K562 (cell line): ENCODE measurements around the gene ADAM10.

Experiments used
- EGR1 ChIP-seq: fragments of 450-650 bp; conservative IDR thresholded peaks from 2 replicates; pipeline ENCODE4 v1.6.1; 2017; ENCODE audit warnings: mild to moderate bottlenecking
- KLF13 ChIP-seq: fragments of 450-650 bp; IDR thresholded peaks from 2 replicates; pipeline ENCODE4 v1.6.1; 2016; ENCODE audit warnings: missing genetic modification characterization, low read depth, mild to moderate bottlenecking, missing compliant biosample characterization, moderate library complexity, borderline replicate concordance
- POLR2A ChIP-seq: fragments of 450-650 bp; conservative IDR thresholded peaks from 2 replicates; pipeline ENCODE4 v1.6.1; 2016
- TAF7 ChIP-seq: fragments of 450-650 bp; IDR thresholded peaks from 2 replicates; pipeline ENCODE4 v1.6.1; 2016; ENCODE audit warnings: missing genetic modification characterization, missing compliant biosample characterization
- TCF7 ChIP-seq: sonication (generic); IDR thresholded peaks from 2 replicates; pipeline ENCODE4 v1.6.1; 2016; ENCODE audit warnings: antibody characterized with exemption, borderline replicate concordance
- TEAD4 ChIP-seq, 2 experiments: sonication (generic) in 1 of 2; formaldehyde crosslinking in 1 of 2; IDR thresholded peaks; 2 replicates each; pipeline versions ENCODE4 v1.6.1 to v1.8.0; 2012 to 2022; ENCODE audit warnings: borderline replicate concordance in 1 of 2, inconsistent platforms in 1 of 2, low read length in 1 of 2, mild to moderate bottlenecking in 1 of 2, missing genetic modification reagents in 1 of 2
- ZNF274 ChIP-seq: IDR thresholded peaks from 2 replicates; pipeline ENCODE4 v1.6.1; 2011; ENCODE audit warnings: low read depth, mild to moderate bottlenecking, low read length, moderate library complexity, borderline replicate concordance
- TF ChIP-seq, protein P1 (sequence below): fragments of 450-650 bp; IDR thresholded peaks from 2 replicates; pipeline ENCODE4 v1.6.1; 2016; ENCODE audit warnings: borderline replicate concordance
- TF ChIP-seq, protein P2 (sequence below), 2 experiments: fragments of 450-650 bp in 1 of 2; sonication (generic) in 1 of 2; formaldehyde crosslinking in 1 of 2; IDR thresholded peaks in 1 of 2; conservative IDR thresholded peaks in 1 of 2; 2 replicates each; pipeline versions ENCODE4 v1.6.1 to v1.8.1; 2016 to 2023; ENCODE audit warnings: mild to moderate bottlenecking in 2 of 2, moderate library complexity in 2 of 2, inconsistent platforms in 1 of 2, missing genetic modification reagents in 1 of 2
- TF ChIP-seq, protein P3 (sequence below): fragments of 250-450 bp; sonication (Bioruptor Pico); IDR thresholded peaks from 2 replicates; pipeline ENCODE4 v1.4.0; 2020
- TF ChIP-seq, protein P4 (sequence below), 3 experiments: IDR thresholded peaks in 2 of 3; conservative IDR thresholded peaks in 1 of 3; 2 replicates each; pipeline ENCODE4 v1.5.1; 2011 to 2012; ENCODE audit warnings: low read length in 3 of 3, mild to moderate bottlenecking in 3 of 3, control low read depth in 2 of 3, improper control_type of control experiment in 1 of 3, inconsistent platforms in 1 of 3, low read depth in 1 of 3, mixed read lengths in 1 of 3, moderate library complexity in 1 of 3; ENCODE audit not compliant: insufficient read depth in 2 of 3
- TF ChIP-seq, protein P5 (sequence below): sonication (generic); formaldehyde crosslinking; IDR thresholded peaks from 2 replicates; pipeline ENCODE4 v1.8.0; 2022; ENCODE audit warnings: missing genetic modification reagents, mild to moderate bottlenecking, moderate library complexity, borderline replicate concordance
- TF ChIP-seq, protein P6 (sequence below): sonication (generic); formaldehyde crosslinking; IDR thresholded peaks from 2 replicates; pipeline ENCODE4 v1.5.0; 2020; ENCODE audit warnings: missing genetic modification reagents

DNA sequence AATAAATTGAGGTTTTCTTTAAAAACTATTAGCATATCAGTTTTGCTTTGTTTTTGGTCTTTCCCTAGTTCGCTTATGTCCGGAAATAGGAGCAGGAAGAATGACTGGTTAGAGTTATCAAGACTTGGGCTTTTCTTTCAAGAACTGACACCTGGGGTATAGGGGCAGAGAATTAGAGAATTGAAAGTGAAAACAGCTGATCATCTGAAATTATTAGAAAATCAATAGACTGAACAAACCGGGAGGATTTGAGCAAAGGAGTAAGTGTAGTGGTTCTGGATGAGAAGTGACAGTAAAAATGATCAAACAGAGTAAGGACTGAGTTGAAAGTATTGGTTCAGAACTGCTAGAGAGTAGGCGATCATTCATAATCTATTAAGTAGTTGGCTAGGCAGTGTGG is 27.6 kb upstream of the ADAM10 start:
- TF ChIP-seq TEAD4 (IDR thresholded peaks at IDR 0.05; ENCODE audit: low read length) = no peak
- TF ChIP-seq TEAD4 (CRISPR knock-in tag; IDR thresholded peaks at IDR 0.05; ENCODE audit: borderline replicate concordance) = no peak
- TF ChIP-seq TAF7 (tag) = no peak
- TF ChIP-seq POLR2A = no peak
- TF ChIP-seq, protein P1, sequence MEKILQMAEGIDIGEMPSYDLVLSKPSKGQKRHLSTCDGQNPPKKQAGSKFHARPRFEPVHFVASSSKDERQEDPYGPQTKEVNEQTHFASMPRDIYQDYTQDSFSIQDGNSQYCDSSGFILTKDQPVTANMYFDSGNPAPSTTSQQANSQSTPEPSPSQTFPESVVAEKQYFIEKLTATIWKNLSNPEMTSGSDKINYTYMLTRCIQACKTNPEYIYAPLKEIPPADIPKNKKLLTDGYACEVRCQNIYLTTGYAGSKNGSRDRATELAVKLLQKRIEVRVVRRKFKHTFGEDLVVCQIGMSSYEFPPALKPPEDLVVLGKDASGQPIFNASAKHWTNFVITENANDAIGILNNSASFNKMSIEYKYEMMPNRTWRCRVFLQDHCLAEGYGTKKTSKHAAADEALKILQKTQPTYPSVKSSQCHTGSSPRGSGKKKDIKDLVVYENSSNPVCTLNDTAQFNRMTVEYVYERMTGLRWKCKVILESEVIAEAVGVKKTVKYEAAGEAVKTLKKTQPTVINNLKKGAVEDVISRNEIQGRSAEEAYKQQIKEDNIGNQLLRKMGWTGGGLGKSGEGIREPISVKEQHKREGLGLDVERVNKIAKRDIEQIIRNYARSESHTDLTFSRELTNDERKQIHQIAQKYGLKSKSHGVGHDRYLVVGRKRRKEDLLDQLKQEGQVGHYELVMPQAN = no peak
- TF ChIP-seq, protein P2, sequence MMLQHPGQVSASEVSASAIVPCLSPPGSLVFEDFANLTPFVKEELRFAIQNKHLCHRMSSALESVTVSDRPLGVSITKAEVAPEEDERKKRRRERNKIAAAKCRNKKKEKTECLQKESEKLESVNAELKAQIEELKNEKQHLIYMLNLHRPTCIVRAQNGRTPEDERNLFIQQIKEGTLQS (IDR thresholded peaks at IDR 0.05) = no peak
- TF ChIP-seq, protein P2 (CRISPR knock-in tag; conservative IDR thresholded peaks at IDR 0.05) = no peak
- TF ChIP-seq ZNF274 = no peak
- TF ChIP-seq, protein P3, sequence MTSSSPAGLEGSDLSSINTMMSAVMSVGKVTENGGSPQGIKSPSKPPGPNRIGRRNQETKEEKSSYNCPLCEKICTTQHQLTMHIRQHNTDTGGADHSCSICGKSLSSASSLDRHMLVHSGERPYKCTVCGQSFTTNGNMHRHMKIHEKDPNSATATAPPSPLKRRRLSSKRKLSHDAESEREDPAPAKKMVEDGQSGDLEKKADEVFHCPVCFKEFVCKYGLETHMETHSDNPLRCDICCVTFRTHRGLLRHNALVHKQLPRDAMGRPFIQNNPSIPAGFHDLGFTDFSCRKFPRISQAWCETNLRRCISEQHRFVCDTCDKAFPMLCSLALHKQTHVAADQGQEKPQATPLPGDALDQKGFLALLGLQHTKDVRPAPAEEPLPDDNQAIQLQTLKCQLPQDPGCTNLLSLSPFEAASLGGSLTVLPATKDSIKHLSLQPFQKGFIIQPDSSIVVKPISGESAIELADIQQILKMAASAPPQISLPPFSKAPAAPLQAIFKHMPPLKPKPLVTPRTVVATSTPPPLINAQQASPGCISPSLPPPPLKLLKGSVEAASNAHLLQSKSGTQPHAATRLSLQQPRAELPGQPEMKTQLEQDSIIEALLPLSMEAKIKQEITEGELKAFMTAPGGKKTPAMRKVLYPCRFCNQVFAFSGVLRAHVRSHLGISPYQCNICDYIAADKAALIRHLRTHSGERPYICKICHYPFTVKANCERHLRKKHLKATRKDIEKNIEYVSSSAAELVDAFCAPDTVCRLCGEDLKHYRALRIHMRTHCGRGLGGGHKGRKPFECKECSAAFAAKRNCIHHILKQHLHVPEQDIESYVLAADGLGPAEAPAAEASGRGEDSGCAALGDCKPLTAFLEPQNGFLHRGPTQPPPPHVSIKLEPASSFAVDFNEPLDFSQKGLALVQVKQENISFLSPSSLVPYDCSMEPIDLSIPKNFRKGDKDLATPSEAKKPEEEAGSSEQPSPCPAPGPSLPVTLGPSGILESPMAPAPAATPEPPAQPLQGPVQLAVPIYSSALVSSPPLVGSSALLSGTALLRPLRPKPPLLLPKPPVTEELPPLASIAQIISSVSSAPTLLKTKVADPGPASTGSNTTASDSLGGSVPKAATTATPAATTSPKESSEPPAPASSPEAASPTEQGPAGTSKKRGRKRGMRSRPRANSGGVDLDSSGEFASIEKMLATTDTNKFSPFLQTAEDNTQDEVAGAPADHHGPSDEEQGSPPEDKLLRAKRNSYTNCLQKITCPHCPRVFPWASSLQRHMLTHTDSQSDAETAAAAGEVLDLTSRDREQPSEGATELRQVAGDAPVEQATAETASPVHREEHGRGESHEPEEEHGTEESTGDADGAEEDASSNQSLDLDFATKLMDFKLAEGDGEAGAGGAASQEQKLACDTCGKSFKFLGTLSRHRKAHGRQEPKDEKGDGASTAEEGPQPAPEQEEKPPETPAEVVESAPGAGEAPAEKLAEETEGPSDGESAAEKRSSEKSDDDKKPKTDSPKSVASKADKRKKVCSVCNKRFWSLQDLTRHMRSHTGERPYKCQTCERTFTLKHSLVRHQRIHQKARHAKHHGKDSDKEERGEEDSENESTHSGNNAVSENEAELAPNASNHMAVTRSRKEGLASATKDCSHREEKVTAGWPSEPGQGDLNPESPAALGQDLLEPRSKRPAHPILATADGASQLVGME (CRISPR knock-in tag) = no peak
- TF ChIP-seq EGR1 = no peak
- TF ChIP-seq, protein P4, sequence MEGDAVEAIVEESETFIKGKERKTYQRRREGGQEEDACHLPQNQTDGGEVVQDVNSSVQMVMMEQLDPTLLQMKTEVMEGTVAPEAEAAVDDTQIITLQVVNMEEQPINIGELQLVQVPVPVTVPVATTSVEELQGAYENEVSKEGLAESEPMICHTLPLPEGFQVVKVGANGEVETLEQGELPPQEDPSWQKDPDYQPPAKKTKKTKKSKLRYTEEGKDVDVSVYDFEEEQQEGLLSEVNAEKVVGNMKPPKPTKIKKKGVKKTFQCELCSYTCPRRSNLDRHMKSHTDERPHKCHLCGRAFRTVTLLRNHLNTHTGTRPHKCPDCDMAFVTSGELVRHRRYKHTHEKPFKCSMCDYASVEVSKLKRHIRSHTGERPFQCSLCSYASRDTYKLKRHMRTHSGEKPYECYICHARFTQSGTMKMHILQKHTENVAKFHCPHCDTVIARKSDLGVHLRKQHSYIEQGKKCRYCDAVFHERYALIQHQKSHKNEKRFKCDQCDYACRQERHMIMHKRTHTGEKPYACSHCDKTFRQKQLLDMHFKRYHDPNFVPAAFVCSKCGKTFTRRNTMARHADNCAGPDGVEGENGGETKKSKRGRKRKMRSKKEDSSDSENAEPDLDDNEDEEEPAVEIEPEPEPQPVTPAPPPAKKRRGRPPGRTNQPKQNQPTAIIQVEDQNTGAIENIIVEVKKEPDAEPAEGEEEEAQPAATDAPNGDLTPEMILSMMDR (IDR thresholded peaks at IDR 0.05 in 2 of 3, conservative IDR thresholded peaks at IDR 0.05 in 1 of 3; ENCODE audit: insufficient read depth in 2 of 3, low read depth in 1 of 3, low read length in 3 of 3) = no peak
- no peak for TF ChIP-seq TCF7
- TF ChIP-seq, protein P5, sequence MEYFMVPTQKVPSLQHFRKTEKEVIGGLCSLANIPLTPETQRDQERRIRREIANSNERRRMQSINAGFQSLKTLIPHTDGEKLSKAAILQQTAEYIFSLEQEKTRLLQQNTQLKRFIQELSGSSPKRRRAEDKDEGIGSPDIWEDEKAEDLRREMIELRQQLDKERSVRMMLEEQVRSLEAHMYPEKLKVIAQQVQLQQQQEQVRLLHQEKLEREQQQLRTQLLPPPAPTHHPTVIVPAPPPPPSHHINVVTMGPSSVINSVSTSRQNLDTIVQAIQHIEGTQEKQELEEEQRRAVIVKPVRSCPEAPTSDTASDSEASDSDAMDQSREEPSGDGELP = no peak
- TF ChIP-seq, protein P6, sequence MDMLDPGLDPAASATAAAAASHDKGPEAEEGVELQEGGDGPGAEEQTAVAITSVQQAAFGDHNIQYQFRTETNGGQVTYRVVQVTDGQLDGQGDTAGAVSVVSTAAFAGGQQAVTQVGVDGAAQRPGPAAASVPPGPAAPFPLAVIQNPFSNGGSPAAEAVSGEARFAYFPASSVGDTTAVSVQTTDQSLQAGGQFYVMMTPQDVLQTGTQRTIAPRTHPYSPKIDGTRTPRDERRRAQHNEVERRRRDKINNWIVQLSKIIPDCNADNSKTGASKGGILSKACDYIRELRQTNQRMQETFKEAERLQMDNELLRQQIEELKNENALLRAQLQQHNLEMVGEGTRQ (CRISPR knock-in tag) = no peak
- no peak for TF ChIP-seq KLF13 (tag)
